T-cell (primary cell): Measurements from ENCODE around the gene INCENP. TPM values are rescaled to one million over a fixed set of nuclear protein-coding genes. Genes with fewer than 3 reads are reported as not detected.

Experiments
- total RNA-seq, 35 experiments: library from RNA in 6 of 35; stranded (reverse) in 6 of 35; fragments of 120-200 nt in 1 of 35; gene quantifications; one replicate each; pipeline versions ENCODE4 v1.2.1 to v1.2.4 and lab custom pipeline; 2013 to 2026

Gene INCENP
- total RNA-seq, 5 donors from 2014 or later (not counting 1 experiment from before 2014, with no cell fraction given), result 20.7 to 31.4 (median 24.9) TPM

Other genes with a start within 250 kb of the INCENP start
- gene FADS3, start 232.5 kb upstream of the INCENP start, total RNA-seq, result 10 to 100 TPM in 3 of 5 donors, 1 to 10 TPM in 2; 6.5 to 17.1 (median 10.5) TPM
- gene RAB3IL1, start 206.4 kb upstream of the INCENP start, total RNA-seq, result under 1 TPM in 2 of 5 donors, not detected in 3; 0.12 to 0.28 TPM
- under 1 TPM in 3 of 5 donors, not detected in 2; 0.07 to 0.23 (median 0.13) TPM for gene BEST1, start 173.7 kb upstream of the INCENP start, total RNA-seq
- gene FTH1, start 156.4 kb upstream of the INCENP start, total RNA-seq, result 1,000 to 10,000 TPM in 2 of 5 donors, 100 to 1,000 TPM in 3; 575 to 1,574 (median 654) TPM
- not detected for gene SCGB1D1, start 66.2 kb downstream of the INCENP start, total RNA-seq
- not detected for gene SCGB2A1, start 84.7 kb downstream of the INCENP start, total RNA-seq
- not detected for gene SCGB1D2, start 118.2 kb downstream of the INCENP start, total RNA-seq
- not detected for gene SCGB2A2, start 146.1 kb downstream of the INCENP start, total RNA-seq
- gene SCGB1D4, start 175.1 kb downstream of the INCENP start, total RNA-seq, result not detected
- 1 to 10 TPM in 4 of 5 donors, under 1 TPM in 1; 0.88 to 2.6 (median 1.9) TPM for gene ASRGL1, start 213.4 kb downstream of the INCENP start, total RNA-seq